Uterus (tissue), 4 donors: ENCODE measurements around the gene SNX15. TPM values are rescaled to one million over a fixed set of nuclear protein-coding genes. Genes with fewer than 3 reads are reported as not detected.

Source experiments
- DNase-seq, 2 donors: peaks; one replicate each; pipeline ENCODE4 v3.0.0-alpha.2; 2019 to 2020
- H3K27ac ChIP-seq, 2 donors: fragments of 200-600 bp; sonication (generic); 1 replicate in 1 of 2; 2 replicates in 1 of 2; pipeline ENCODE4 v1.5.1; 2016 to 2018
- H3K27me3 ChIP-seq, 2 donors: fragments of 200-600 bp; sonication (generic); one replicate each; pipeline ENCODE4 v1.5.1; 2018 to 2019; ENCODE audit warnings: control low read depth in 1 of 2
- H3K36me3 ChIP-seq, 2 donors: fragments of 200-600 bp; sonication (generic); one replicate each; pipeline ENCODE4 v1.5.1; 2019; ENCODE audit warnings: control low read depth in 1 of 2
- H3K4me1 ChIP-seq, 2 donors: fragments of 200-600 bp; sonication (generic); one replicate each; pipeline ENCODE4 v1.5.1; 2018 to 2019; ENCODE audit warnings: control low read depth in 1 of 2
- H3K4me3 ChIP-seq, 2 donors: fragments of 200-600 bp; sonication (generic); 1 replicate in 1 of 2; 2 replicates in 1 of 2; pipeline ENCODE4 v1.5.1; 2018 to 2019; ENCODE audit warnings: mild to moderate bottlenecking in 1 of 2
- H3K9me3 ChIP-seq, 2 donors: fragments of 200-600 bp; sonication (generic); one replicate each; pipeline ENCODE4 v1.5.1; 2019; ENCODE audit warnings: control low read depth in 1 of 2
- CTCF ChIP-seq, 4 experiments: fragments of 200-600 bp in 2 of 4; fragments of 450-650 bp in 2 of 4; sonication (generic) in 2 of 4; IDR thresholded peaks; one replicate each; pipeline ENCODE4 v1.5.1; 2016 to 2019; ENCODE audit warnings: antibody characterized with exemption in 4 of 4, mild to moderate bottlenecking in 2 of 4, moderate library complexity in 1 of 4
- POLR2A ChIP-seq, 2 donors: fragments of 450-650 bp; IDR thresholded peaks; one replicate each; pipeline ENCODE4 v1.6.1; 2016; ENCODE audit warnings: antibody characterized with exemption in 2 of 2, mild to moderate bottlenecking in 1 of 2, moderate library complexity in 1 of 2
- intact Hi-C: fragments of 100-400 bp; cut with DNase I; formaldehyde crosslinking; loops from one replicate; pipeline ENCODE4 v1.15.1; 2023; ENCODE audit warnings: low total_unique reads
- microRNA-seq: library from miRNA; unstranded; fragments of <30 nt; microRNA quantifications from one replicate; pipeline ENCODE4, GENCODE V29; 2016; ENCODE audit warnings: borderline microRNAs expressed, borderline replicate concordance
- small RNA-seq: library from RNA; depleted of rRNA; stranded (forward); fragments of <200 nt; gene quantifications from one replicate; pipeline ENCODE3, GENCODE V24; 2016
- total RNA-seq, 4 donors: library from RNA; depleted of rRNA in 3 of 4; stranded (reverse); fragments of >200 nt in 3 of 4; gene quantifications; one replicate each; pipeline versions ENCODE4 v1.1.0 to v1.2.4, GENCODE V29; 2014 to 2023
- donor health status: DM: yes; HTN: yes; CAD: no.

Gene SNX15
- total RNA-seq, 4 donors from 2014 or later, result 13.1 to 27.6 (median 20.6) TPM

- no peaks in the 10 kb centered on the region for H3K27me3 ChIP-seq
- no peak for DNase-seq
- intact Hi-C loops, result no loop called here
- TF ChIP-seq CTCF (IDR thresholded peaks at IDR 0.05) (no peak), POLR2A (IDR thresholded peaks at IDR 0.05) (no peak)
- no peaks in the 10 kb centered on the region for H3K36me3 ChIP-seq
- no peaks in the 10 kb centered on the region for H3K9me3 ChIP-seq
- no peak overlapping the region for H3K27ac ChIP-seq
- H3K4me1 ChIP-seq, result peaks cover 0 to 6% of the 10 kb centered on the region in 2 donors
- no peak overlapping the region for H3K4me3 ChIP-seq
These were observed 60.0 kb downstream of the SNX15 start for GRCh38 chr11:65087216-65087615.

GRCh38 chr11:65087827-65088226 lies 60.6 kb downstream of the SNX15 start:
- no peak for DNase-seq
- peaks cover 0 to 6% of the 10 kb centered on the region in 2 donors for H3K4me1 ChIP-seq
- no peaks in the 10 kb centered on the region for H3K27me3 ChIP-seq
- H3K27ac ChIP-seq, result no peak overlapping the region
- TF ChIP-seq CTCF (IDR thresholded peaks at IDR 0.05), result no peak
- no peak for TF ChIP-seq POLR2A (IDR thresholded peaks at IDR 0.05)
- intact Hi-C loops, result no loop called here
- no peaks in the 10 kb centered on the region for H3K9me3 ChIP-seq
- H3K36me3 ChIP-seq, result no peaks in the 10 kb centered on the region
- H3K4me3 ChIP-seq, result no peak overlapping the region

GRCh38 chr11:65089621-65090020 lies 62.4 kb downstream of the SNX15 start:
- H3K4me1 ChIP-seq, result peaks cover 0 to 4% of the 10 kb centered on the region in 2 donors
- DNase-seq, result no peak
- intact Hi-C loops, result no loop called here
- H3K27ac ChIP-seq, result no peak overlapping the region
- no peaks in the 10 kb centered on the region for H3K27me3 ChIP-seq
- TF ChIP-seq POLR2A (IDR thresholded peaks at IDR 0.05) (no peak), CTCF (IDR thresholded peaks at IDR 0.05) (no peak)
- H3K4me3 ChIP-seq, result no peak overlapping the region
- no peaks in the 10 kb centered on the region for H3K9me3 ChIP-seq
- no peaks in the 10 kb centered on the region for H3K36me3 ChIP-seq

Small RNAs within 50 kb of the gene (microRNA-seq; reads per million reads assigned to microRNA genes)
- not detected for gene MIR6879

Small RNAs within 50 kb of the gene (small RNA-seq; reads per million reads assigned to genes)
- gene MIR6879, result not detected
- not detected for gene SNX15

Other genes with a start within 250 kb of the SNX15 start
- 100 to 1,000 TPM in 3 of 4 donors, 10 to 100 TPM in 1; 62.0 to 374 (median 219) TPM for gene SF1, start 248.9 kb upstream of the SNX15 start, total RNA-seq
- gene MAP4K2, start 224.2 kb upstream of the SNX15 start, total RNA-seq, result 10 to 100 TPM; 10.2 to 49.1 (median 24.4) TPM
- gene MEN1, start 216.9 kb upstream of the SNX15 start, total RNA-seq, result 10 to 100 TPM in 2 of 4 donors, 1 to 10 TPM in 2; 3.8 to 26.2 (median 14.9) TPM
- 1 to 10 TPM in 1 of 4 donors, under 1 TPM in 3; under 0.01 to 2.7 (median 0.30) TPM for gene CDC42BPG, start 182.8 kb upstream of the SNX15 start, total RNA-seq
- 10 to 100 TPM in 3 of 4 donors, 1 to 10 TPM in 1; 3.5 to 78.7 (median 36.9) TPM for gene EHD1, start 148.8 kb upstream of the SNX15 start, total RNA-seq
- gene ATG2A, start 110.2 kb upstream of the SNX15 start, total RNA-seq, result 10 to 100 TPM in 3 of 4 donors, 1 to 10 TPM in 1; 6.8 to 39.6 (median 18.4) TPM
- 10 to 100 TPM in 2 of 4 donors, 1 to 10 TPM in 2; 6.7 to 23.4 (median 13.0) TPM for gene PPP2R5B, start 102.8 kb upstream of the SNX15 start, total RNA-seq
- gene GPHA2, start 91.5 kb upstream of the SNX15 start, total RNA-seq, result not detected
- gene MAJIN, start 55.3 kb upstream of the SNX15 start, total RNA-seq, result under 1 TPM in 1 of 4 donors, not detected in 3; under 0.01 TPM
- gene BATF2, start 30.5 kb upstream of the SNX15 start, total RNA-seq, result 1 to 10 TPM in 1 of 4 donors, under 1 TPM in 1, not detected in 2; 0.90 to 3.7 TPM
- 100 to 1,000 TPM in 2 of 4 donors, 10 to 100 TPM in 2; 63.5 to 120 (median 93.8) TPM for gene ARL2, start 13.3 kb upstream of the SNX15 start, total RNA-seq
- 10 to 100 TPM in 1 of 4 donors, 1 to 10 TPM in 3; 1.5 to 22.3 (median 7.9) TPM for gene SAC3D1, start 13.8 kb downstream of the SNX15 start, total RNA-seq
- 10 to 100 TPM in 2 of 4 donors, under 1 TPM in 2; 0.59 to 37.1 (median 17.6) TPM for gene NAALADL1, start 31.1 kb downstream of the SNX15 start, total RNA-seq
- gene CDCA5, start 56.6 kb downstream of the SNX15 start, total RNA-seq, result 1 to 10 TPM in 1 of 4 donors, under 1 TPM in 2, not detected in 1; 0.30 to 7.1 (median 0.77) TPM
- 10 to 100 TPM in 3 of 4 donors, 1 to 10 TPM in 1; 9.0 to 37.5 (median 24.5) TPM for gene ZFPL1, start 56.8 kb downstream of the SNX15 start, total RNA-seq
- gene VPS51, start 68.8 kb downstream of the SNX15 start, total RNA-seq, result 100 to 1,000 TPM in 3 of 4 donors, 10 to 100 TPM in 1; 96.1 to 447 (median 140) TPM
- gene TM7SF2, start 84.4 kb downstream of the SNX15 start, total RNA-seq, result 10 to 100 TPM in 1 of 4 donors, 1 to 10 TPM in 2, under 1 TPM in 1; 0.77 to 16.7 (median 5.5) TPM
- gene ZNHIT2, start 90.3 kb downstream of the SNX15 start, total RNA-seq, result 1 to 10 TPM in 3 of 4 donors, not detected in 1; 4.6 to 9.6 (median 5.7) TPM
- 1,000 to 10,000 TPM in 3 of 4 donors, 100 to 1,000 TPM in 1; 161 to 5,220 (median 1,903) TPM for gene FAU, start 94.7 kb downstream of the SNX15 start, total RNA-seq
- gene MRPL49, start 94.9 kb downstream of the SNX15 start, total RNA-seq, result 10 to 100 TPM; 27.6 to 69.2 (median 57.8) TPM
- 10 to 100 TPM; 34.7 to 88.8 (median 60.5) TPM for gene SYVN1, start 107.1 kb downstream of the SNX15 start, total RNA-seq
- not detected for gene SPDYC, start 142.8 kb downstream of the SNX15 start, total RNA-seq
- gene CAPN1, start 154.5 kb downstream of the SNX15 start, total RNA-seq, result 100 to 1,000 TPM; 122 to 174 (median 157) TPM
- 10 to 100 TPM in 2 of 4 donors, 1 to 10 TPM in 2; 3.3 to 13.5 (median 7.6) TPM for gene POLA2, start 234.5 kb downstream of the SNX15 start, total RNA-seq